ENCODE data around the gene TRIM17. TPM values are rescaled to one million over a fixed set of nuclear protein-coding genes. Genes with fewer than 3 reads are reported as not detected.

Gene TRIM17
- total and polyA plus RNA-seq, 2 of the 13 experiments (the other 11 are each of a cell fraction or from before 2014, with no cell fraction given), result 0.32 to 0.64 TPM

DNA sequence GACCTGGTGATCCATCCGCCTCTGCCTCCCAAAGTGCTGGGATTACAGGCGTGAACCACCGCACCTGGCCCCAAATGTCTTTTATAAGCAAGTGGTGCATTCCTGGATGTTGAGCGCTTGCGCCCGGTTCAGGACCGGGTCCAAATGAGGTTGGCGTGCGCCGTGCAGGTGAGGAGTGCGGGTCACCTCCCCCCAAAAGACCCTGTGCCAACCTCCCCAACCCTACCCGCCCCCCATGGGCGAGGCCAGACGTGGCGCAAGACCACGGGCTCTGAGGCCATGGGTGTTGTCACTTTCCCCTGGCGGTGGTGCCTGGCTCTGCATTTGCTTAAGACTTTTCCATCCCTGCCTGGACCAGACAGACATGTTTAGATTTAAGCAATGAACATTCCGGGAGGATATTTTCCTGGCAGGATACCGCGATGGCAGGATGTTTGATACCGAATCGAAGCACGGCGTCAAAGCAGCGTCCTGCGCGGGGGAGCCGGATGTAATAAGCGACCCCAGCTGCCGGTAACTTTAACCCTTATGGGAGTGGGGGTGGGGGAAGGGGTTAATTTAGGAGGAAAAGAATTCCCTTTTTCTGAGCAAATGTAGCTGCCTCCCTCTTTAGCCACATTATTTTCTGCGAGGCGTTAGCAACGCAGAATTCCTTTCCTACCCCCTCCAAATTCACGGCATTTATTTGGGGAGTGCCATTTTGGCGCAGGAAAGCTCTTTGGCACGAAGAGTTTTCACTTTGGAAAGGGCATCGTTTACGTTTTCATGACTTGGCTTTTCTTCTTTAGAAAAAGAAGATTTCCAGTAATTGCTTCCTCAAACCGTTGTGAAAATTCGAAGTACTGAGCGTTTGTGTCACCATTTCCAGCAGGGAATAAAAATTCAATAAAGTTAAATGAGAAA, 42.7 kb upstream of the TRIM17 start:
- Histone ChIP-seq H2AFZ (ENCODE audit: low read length) (no peak overlapping the region), H3K36me3 (replicated peaks in 1 of 2; ENCODE audit: control insufficient read depth in 1 of 2, insufficient read depth in 2 of 2, low read length in 2 of 2) (no peaks in the 10 kb centered on the region), H3K4me2 (ENCODE audit: low read depth, low read length) (no peak overlapping the region), H3K4me3 (replicated peaks in 1 of 3; ENCODE audit: insufficient read depth in 1 of 3, low read depth in 2 of 3, low read length in 3 of 3) (peak overlapping the region in 1 of 3 experiments; percentile 10; a peak in 1 of 6 replicates), H3K9ac (ENCODE audit: insufficient read depth, low read depth, low read length) (no peak overlapping the region), H3K27ac (ENCODE audit: extremely low read length, insufficient read depth, low read length) (no peak overlapping the region), H3K79me2 (ENCODE audit: insufficient read depth, low read length) (no peaks in the 10 kb centered on the region), H4K20me1 (ENCODE audit: insufficient read depth, low read length) (no peaks in the 10 kb centered on the region), H3K27me3 (ENCODE audit: control insufficient read depth in 1 of 2, insufficient read depth in 2 of 2, low read length in 2 of 2) (peaks cover 3 to 21% of the 10 kb centered on the region in 2 experiments; a peak in 4 of 5 replicates), H3K9me3 (ENCODE audit: low read length) (no peaks in the 10 kb centered on the region), H3K4me1 (ENCODE audit: insufficient read depth, low read length) (peaks cover 9% of the 10 kb centered on the region; the same call in 1 of the 2 replicates)
- in situ Hi-C loops (cut with HindIII; ENCODE audit: extremely low pct_ligation_motif_present, low pct_unique_long_range_greater_than_20kb) (no loop called here), intact Hi-C loops (cut with micrococcal nuclease; ENCODE audit: unreplicated experiment) (loop anchor here (10.0 kb wide), 1 partner anchor 975 kb away; no protein-coding TSS in a partner anchor)
- CTCF ChIA-PET (ENCODE audit: low intra/inter-chr PET ratio, low total read pairs), result no interaction called here
- peak; percentile 18 for DNase-seq (ENCODE audit: low spot score)
- FAIRE-seq, result no peak
- peak; percentile 75 for ATAC-seq
- no TSS peak for BruUV-seq (replicated peaks)
- POLR2A ChIA-PET, result interaction anchor here (0.5 kb wide), 1 partner anchor 52 kb away, joined by 3 read pairs; the partner anchor contains the start of gene TRIM11
- 52% methylated on average over 26 of the region's 41 CpGs for WGBS (ENCODE audit: low lambda C conversion rate)
- TF ChIP-seq POLR2G (IDR thresholded peaks at IDR 0.05; ENCODE audit: low read depth, low read length), result no peak
- TF ChIP-seq ZNF780A (CRISPR knock-in tag; IDR thresholded peaks at IDR 0.05), result no peak
- 0 out of 2 replicates have a peak, but pooled peaks have one; percentile 5 for TF ChIP-seq CEBPB (IDR thresholded peaks at IDR 0.05; ENCODE audit: borderline replicate concordance, low read depth, low read length)
- TF ChIP-seq, protein P1, sequence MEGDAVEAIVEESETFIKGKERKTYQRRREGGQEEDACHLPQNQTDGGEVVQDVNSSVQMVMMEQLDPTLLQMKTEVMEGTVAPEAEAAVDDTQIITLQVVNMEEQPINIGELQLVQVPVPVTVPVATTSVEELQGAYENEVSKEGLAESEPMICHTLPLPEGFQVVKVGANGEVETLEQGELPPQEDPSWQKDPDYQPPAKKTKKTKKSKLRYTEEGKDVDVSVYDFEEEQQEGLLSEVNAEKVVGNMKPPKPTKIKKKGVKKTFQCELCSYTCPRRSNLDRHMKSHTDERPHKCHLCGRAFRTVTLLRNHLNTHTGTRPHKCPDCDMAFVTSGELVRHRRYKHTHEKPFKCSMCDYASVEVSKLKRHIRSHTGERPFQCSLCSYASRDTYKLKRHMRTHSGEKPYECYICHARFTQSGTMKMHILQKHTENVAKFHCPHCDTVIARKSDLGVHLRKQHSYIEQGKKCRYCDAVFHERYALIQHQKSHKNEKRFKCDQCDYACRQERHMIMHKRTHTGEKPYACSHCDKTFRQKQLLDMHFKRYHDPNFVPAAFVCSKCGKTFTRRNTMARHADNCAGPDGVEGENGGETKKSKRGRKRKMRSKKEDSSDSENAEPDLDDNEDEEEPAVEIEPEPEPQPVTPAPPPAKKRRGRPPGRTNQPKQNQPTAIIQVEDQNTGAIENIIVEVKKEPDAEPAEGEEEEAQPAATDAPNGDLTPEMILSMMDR (CRISPR knock-in tag; IDR thresholded peaks at IDR 0.05), result peak; percentile 38
- TF ChIP-seq, protein P2, sequence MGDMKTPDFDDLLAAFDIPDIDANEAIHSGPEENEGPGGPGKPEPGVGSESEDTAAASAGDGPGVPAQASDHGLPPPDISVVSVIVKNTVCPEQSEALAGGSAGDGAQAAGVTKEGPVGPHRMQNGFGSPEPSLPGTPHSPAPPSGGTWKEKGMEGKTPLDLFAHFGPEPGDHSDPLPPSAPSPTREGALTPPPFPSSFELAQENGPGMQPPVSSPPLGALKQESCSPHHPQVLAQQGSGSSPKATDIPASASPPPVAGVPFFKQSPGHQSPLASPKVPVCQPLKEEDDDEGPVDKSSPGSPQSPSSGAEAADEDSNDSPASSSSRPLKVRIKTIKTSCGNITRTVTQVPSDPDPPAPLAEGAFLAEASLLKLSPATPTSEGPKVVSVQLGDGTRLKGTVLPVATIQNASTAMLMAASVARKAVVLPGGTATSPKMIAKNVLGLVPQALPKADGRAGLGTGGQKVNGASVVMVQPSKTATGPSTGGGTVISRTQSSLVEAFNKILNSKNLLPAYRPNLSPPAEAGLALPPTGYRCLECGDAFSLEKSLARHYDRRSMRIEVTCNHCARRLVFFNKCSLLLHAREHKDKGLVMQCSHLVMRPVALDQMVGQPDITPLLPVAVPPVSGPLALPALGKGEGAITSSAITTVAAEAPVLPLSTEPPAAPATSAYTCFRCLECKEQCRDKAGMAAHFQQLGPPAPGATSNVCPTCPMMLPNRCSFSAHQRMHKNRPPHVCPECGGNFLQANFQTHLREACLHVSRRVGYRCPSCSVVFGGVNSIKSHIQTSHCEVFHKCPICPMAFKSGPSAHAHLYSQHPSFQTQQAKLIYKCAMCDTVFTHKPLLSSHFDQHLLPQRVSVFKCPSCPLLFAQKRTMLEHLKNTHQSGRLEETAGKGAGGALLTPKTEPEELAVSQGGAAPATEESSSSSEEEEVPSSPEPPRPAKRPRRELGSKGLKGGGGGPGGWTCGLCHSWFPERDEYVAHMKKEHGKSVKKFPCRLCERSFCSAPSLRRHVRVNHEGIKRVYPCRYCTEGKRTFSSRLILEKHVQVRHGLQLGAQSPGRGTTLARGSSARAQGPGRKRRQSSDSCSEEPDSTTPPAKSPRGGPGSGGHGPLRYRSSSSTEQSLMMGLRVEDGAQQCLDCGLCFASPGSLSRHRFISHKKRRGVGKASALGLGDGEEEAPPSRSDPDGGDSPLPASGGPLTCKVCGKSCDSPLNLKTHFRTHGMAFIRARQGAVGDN (CRISPR knock-in tag; IDR thresholded peaks at IDR 0.05), result 0 out of 2 replicates have a peak, but pooled peaks have one; percentile 10
- TF ChIP-seq, protein P3, sequence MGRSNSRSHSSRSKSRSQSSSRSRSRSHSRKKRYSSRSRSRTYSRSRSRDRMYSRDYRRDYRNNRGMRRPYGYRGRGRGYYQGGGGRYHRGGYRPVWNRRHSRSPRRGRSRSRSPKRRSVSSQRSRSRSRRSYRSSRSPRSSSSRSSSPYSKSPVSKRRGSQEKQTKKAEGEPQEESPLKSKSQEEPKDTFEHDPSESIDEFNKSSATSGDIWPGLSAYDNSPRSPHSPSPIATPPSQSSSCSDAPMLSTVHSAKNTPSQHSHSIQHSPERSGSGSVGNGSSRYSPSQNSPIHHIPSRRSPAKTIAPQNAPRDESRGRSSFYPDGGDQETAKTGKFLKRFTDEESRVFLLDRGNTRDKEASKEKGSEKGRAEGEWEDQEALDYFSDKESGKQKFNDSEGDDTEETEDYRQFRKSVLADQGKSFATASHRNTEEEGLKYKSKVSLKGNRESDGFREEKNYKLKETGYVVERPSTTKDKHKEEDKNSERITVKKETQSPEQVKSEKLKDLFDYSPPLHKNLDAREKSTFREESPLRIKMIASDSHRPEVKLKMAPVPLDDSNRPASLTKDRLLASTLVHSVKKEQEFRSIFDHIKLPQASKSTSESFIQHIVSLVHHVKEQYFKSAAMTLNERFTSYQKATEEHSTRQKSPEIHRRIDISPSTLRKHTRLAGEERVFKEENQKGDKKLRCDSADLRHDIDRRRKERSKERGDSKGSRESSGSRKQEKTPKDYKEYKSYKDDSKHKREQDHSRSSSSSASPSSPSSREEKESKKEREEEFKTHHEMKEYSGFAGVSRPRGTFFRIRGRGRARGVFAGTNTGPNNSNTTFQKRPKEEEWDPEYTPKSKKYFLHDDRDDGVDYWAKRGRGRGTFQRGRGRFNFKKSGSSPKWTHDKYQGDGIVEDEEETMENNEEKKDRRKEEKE (IDR thresholded peaks at IDR 0.05), result no peak
- TF ChIP-seq, protein P4, sequence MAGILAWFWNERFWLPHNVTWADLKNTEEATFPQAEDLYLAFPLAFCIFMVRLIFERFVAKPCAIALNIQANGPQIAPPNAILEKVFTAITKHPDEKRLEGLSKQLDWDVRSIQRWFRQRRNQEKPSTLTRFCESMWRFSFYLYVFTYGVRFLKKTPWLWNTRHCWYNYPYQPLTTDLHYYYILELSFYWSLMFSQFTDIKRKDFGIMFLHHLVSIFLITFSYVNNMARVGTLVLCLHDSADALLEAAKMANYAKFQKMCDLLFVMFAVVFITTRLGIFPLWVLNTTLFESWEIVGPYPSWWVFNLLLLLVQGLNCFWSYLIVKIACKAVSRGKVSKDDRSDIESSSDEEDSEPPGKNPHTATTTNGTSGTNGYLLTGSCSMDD (CRISPR knock-in tag; IDR thresholded peaks at IDR 0.05), result no peak
- no peak for TF ChIP-seq CBX1 (IDR thresholded peaks at IDR 0.05; ENCODE audit: low read depth)
- no peak for TF ChIP-seq ZNF572 (CRISPR knock-in tag; IDR thresholded peaks at IDR 0.05)
